GM21737 (cell line): ENCODE measurements around the gene SOS1.
"Not testable (repeated sequence)": the region's sequence is repeated elsewhere in the genome, so short reads cannot be mapped to it uniquely, and the experiment has no call there.

ENCODE experiments used
- ATAC-seq: cut with Tn5 transposase; IDR thresholded peaks from one replicate; pipeline ENCODE4 v1.9.1; 2021; ENCODE audit warnings: mild to moderate bottlenecking, moderate library complexity; ENCODE audit not compliant: unreplicated experiment

SOS1 gene

DNA sequence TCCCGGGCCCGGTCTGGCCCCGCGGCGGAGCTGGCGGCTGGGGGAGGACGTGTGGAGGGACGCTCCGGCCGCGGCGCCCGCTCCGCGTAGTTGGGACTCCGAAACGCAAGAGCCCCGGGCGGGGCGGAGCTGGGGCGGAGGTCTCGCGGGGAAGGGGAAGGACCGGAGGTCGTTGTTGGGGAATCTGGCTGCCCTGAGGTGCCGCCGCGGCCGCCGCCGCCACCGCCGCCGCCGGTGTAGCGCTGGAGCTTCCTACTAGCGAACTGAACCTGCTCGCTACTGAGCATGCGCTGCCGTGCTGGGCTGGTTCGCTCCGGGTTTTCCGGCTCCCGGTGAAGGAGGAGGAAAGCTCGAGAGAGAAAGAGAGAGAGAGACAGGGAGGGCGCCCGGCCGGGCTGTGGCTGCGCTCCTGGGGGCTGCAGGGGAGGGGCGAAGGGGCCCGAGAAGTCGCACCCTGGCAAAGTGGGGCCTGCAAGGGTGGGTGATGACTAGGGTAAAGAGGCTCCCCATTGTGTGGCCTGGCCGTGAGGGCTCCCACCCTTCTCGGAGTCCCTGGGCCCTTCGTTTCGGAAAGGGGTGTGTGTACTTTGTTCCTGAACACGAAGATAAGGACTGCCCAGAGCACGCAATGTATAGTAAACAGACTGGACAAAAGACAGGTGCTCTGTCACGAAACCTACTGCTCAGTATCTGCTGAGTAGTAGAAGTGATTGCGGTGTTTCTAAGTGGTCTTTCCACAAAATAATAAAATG lies at the start of gene SOS1:
TSS of gene SOS1 (minus strand) at position 281 of the 752 bp plus-strand sequence. CDS start 629 bp downstream, outside the sequence.
- peak; percentile 42 for ATAC-seq

- no peak for ATAC-seq
Measured at GRCh38 chr2:39164089-39164488, 43.2 kb upstream of the SOS1 start.

DNA sequence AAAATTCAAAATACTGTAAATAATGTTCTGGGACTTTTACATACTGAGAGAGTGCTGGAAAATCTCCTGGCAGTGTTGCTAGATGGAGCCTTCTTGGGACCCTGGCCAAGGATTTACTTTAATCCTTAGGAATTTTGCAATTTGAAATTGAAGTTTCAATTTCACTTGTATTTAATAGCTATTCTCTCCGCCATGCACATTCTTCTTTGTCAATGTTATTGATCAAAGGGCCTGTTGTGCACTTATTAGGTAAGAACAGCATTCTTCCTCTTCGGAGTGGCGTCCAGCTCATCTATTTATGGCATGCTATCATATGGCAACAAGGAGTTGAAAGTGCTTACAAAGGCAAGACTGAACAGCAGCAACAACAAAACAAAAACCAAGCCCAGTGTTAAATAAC lies 40.1 kb upstream of the SOS1 start:
- ATAC-seq: no peak

GRCh38 chr2:39159283-39159682 lies 38.4 kb upstream of the SOS1 start:
- ATAC-seq: no peak

DNA sequence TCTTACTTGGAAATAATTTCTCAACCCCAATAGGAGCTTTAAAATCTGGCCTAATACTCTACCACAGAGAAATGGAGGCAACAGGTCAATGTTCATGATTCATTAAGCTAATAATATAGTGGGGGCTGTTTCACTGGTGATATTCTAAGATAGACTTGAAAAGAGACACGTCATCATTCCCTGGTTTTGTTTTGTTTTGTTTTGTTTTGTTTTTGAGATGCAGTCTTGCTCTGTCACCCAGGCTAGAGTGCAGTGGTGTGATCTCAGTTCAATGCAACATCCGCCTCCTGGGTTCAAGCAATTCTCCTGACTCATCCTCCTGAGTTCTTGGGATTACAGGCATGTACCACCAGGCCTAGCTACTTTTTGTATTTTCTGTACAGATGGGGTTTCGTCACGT lies 37.5 kb upstream of the SOS1 start:
- ATAC-seq: no peak

DNA sequence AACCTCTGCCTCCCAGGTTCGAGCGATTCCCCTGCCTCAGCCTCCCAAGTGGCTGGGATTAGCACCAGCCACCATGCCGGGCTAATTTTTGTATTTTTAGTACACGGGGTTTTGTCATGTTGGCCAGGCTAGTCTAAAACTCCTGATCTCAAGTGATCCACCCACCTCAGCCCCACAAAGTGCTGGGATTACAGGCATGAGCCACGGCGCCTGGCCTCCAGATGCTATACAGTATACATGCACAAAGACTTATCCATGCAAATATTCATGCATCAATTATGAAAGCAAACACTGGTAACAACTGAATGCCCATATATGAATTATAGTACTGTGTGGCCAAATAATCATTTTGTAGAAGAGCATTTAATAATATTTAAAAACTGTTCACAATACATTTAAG lies 36.0 kb upstream of the SOS1 start:
- no peak for ATAC-seq

GRCh38 chr2:39156107-39156506 lies 35.3 kb upstream of the SOS1 start:
- ATAC-seq: no peak

- not testable (repeated sequence) for ATAC-seq
Measured at GRCh38 chr2:39155573-39155972, 34.7 kb upstream of the SOS1 start.

GRCh38 chr2:39154944-39155343 lies 34.1 kb upstream of the SOS1 start:
- ATAC-seq: no peak

DNA sequence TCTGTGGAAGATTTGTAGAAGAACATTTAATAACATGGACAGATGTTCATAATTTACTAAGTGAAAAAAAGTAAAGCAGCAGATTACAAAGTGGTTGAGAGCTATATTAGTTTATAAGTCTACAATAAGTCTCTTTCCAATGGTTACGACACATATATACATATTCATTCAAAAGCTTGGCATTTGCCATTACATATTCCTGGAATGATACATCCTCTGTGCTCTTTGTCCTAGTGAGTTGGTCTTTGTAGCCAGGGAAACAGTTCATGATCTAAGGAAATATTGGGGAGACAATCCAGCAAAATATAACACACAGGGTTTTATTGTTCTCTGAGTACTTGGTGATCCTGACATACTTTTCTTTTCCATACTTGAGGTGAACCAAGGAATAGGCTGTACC lies 32.5 kb upstream of the SOS1 start:
- no peak for ATAC-seq

GRCh38 chr2:39152504-39152903 lies 31.7 kb upstream of the SOS1 start:
- no peak for ATAC-seq

DNA sequence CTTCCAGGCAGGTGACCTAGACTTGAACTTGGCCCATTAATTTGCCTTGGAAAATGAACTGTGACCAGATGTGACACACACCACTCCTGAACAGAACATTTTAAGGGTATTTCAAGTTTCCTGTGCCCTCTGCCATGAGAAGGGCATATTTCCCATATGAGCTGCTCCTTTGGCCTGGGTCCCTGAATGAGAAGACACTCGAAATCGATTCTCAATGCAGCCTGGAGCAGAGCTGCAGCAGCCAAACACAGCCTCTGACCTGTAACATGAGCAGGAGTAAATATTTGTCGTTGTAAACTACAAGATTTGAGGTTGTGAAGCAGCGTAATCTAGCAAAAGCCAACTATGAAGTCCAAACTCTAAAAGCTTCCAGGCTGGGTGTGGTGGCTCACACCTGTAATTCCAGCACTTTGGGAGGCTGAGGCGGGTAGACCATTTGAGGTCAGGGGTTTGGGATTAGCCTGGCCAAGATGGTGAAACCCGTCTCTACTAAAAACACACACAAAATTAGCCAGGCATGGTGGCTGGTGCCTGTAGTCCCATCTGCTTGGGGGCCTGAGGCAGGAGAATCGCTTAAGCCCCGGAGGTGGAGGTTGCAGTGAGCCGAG lies 30.1 kb upstream of the SOS1 start:
- ATAC-seq: no peak

DNA sequence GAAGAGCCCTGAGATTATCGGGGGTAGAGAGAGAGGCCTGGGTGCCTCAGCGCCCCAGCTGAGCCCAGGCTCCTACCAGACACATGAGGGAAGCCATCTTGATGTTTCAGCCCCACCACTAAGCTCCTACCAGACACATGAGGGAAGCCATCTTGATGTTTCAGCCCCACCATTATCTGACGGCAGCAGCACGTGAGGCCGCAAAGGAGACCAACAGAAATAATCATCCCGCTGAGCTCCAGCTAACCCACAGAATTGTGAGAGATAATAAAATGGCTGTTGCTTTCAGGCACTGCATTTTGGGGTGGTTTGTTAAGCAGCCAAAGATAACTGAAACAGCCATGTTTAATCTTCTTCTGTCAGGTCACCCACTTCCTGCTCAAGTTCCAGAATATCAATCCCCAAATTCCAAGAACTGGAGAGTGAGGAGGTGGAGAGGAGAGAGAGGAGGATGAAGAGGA lies 29.3 kb upstream of the SOS1 start:
- ATAC-seq: no peak

DNA sequence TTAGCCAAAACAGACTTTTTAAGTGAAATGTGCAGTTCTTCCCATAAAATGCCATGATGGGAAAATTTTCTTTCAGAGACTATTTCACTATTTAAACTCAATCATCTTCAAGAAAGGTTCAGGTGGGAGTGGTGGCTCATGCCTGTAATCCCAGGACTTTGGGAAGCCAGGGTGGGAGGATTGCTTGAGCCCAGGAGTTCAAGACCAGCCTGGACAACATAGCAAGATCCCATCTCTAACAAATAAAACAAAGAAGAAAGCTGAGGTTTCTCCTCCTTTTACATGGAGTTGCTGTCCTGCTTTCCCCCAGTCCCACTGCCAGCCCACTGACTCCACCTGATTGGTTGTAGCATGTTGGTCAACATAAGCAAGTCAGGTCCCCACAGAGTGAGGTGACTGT lies 25.8 kb upstream of the SOS1 start:
- ATAC-seq: no peak

DNA sequence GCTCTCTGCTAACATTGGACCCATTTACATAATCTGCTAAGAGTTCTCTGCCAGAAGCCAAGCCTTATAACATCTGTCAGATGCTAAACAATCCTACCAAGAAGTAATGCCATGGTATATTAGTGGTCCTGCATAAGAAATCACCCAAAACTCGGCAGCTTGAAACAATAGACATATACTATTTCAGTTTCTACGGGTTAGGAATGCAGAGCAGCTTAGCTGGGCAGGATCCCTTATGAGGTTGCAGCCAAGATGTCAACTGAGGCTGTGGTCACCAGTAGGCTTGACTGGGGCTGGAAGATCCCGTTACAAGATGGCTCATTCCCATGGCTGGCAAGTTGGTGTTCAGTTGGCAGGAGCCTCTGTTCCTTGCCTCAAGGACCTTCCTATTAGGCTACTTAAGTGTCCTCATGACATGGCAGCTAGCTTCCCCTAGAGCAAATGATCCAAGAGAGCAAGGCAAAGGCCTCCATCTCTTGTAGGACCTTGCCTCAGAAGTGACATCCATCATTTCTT lies 25.1 kb upstream of the SOS1 start:
- no peak for ATAC-seq

DNA sequence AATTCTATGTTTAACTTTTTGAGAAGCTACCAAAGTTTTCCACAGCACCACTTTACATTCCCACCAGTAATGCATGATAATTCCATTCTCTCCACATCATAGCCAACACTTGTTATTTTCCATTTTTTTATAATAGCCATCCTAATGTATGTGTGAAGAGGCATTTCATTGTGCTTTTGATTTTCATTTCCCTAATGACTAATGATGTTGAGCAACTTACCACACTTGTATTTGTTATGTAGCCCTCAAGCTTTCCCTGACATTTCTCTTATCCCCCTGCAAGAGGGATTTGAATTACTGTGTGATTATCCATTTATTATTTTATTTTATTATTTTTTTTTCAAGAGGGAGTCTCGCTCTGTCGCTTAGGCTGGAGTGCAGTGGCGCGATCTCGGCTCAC lies 23.6 kb upstream of the SOS1 start:
- no peak for ATAC-seq

DNA sequence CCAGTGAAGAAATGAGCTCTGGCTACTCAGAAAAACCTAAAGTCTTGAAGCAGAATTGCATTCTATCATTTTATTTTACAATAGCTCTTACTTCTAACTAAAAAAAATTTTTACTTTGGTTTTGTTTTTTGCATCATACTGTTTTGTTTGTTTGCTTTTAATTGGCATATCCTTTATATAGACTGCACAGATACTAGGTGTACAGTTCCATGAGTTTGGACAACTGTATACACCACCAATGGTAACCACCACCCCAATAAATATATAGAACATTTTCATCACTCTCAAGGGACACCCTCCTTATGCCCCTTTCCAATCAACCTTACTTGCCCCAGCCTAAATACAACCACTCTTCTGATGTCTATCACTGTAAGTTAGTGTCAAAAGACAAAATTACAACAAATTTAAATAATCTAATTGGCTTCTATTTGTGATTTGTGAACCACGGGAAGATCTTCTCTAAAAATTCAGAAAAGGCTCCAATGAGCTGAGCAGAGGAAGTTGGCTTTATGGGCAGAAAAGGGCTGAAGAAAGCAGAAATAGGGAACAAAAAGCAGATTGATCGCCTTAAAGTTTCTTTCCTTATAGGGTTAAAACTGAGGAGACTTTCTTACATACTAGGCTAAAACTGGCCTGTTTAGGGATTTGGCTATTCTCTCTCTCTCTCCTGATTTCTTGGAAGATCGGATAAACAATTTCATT lies 22.2 kb upstream of the SOS1 start:
- ATAC-seq: no peak

- no peak for ATAC-seq
Measured at GRCh38 chr2:39141334-39142271, 20.8 kb upstream of the SOS1 start.

DNA sequence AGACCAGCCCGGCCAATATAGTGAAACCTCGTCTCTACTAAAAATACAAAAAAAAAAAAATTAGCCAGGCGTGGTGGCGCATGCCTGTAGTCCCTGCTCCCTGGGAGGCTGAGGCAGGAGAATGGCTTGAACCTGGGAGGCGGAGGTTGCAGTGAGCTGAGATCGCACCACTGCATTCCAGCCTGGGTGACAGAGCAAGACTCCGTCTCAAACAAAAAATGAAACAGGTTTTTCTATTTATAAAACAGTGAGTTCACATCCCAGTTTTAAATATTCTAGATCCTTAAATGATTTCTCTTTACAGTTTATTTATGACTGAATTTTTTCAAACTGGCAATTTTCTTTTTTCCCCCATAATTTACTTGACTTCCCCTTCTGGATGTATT lies 20.1 kb upstream of the SOS1 start:
- not testable (repeated sequence) for ATAC-seq

DNA sequence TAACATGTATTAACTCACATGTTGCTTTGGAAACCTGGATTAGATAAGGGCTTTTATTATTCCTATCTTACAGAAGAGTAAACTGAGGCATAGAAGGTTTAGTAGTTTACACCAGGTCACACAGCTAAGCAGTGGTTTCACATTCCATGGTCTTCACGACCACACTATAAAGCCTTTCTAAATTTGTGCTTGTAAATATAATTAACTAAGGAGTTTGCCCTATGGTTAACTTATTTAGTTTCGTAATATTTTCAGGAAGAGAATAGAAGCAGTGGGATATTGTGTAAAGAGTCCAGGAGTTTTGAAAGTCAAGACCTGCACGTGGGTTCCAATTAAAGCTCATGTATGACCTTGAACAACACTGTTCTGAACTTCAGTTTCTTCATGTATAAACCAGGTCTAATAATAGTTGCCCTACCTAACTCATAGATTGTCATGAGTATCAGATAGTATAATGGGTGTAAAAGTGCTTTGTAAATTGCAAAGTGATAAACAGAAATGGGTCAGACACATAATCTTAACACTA lies 19.5 kb upstream of the SOS1 start:
- no peak for ATAC-seq
